HG02588 (cell line): Measurements from ENCODE around the gene TBC1D16.

Source experiments
- ATAC-seq: cut with Tn5 transposase; IDR thresholded peaks from one replicate; pipeline ENCODE4 v1.9.1; 2021; ENCODE audit warnings: mild to moderate bottlenecking, moderate library complexity; ENCODE audit not compliant: unreplicated experiment

Gene TBC1D16

DNA sequence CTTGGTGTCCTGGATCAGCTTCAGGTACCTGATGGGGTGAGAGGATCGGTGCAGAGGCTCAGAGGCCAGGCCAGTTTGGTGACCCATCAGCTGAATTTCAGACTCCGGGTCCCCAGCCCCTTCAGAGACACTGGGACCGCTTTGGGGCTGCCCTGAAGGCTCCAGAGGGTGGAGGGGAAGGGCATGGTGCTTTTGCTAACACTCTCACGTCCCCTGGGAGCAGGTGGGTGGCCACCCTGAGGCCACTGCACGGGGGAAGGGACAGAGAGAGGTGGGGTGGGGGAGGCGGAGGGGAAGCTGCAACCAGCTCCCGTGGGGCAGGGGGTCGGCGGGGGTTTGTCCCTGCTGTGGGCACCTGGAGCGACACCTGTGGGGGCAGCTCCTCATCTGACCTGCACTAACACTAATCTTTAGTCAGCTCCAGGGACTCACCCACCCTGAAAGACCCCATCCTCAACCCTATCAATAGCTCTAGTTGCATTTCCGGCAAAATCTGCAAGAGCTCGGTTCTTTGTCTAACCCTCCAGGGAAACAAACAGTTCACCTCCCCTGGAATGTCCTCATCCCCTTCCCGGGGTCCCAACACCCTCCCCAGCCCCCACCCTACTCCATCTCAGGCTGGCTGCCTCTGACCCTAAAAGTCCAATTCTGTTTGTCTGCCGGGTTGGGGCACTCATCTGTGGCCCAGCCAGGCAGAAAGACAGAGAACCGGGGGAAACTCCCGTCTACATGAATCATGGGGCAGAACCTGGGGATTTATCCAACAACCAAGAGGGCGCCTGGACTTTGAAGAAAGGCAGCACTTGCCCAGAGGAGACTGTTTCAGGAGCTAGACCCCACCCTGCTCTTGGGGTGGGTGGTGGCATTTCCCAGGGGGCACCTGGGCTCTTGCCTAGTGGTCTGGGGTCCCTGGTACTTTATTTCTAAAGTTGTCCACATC lies 104.5 kb downstream of the TBC1D16 start:
- ATAC-seq: no peak

GRCh38 chr17:79930062-79930876 lies 105.4 kb downstream of the TBC1D16 start:
- no peak for ATAC-seq

DNA sequence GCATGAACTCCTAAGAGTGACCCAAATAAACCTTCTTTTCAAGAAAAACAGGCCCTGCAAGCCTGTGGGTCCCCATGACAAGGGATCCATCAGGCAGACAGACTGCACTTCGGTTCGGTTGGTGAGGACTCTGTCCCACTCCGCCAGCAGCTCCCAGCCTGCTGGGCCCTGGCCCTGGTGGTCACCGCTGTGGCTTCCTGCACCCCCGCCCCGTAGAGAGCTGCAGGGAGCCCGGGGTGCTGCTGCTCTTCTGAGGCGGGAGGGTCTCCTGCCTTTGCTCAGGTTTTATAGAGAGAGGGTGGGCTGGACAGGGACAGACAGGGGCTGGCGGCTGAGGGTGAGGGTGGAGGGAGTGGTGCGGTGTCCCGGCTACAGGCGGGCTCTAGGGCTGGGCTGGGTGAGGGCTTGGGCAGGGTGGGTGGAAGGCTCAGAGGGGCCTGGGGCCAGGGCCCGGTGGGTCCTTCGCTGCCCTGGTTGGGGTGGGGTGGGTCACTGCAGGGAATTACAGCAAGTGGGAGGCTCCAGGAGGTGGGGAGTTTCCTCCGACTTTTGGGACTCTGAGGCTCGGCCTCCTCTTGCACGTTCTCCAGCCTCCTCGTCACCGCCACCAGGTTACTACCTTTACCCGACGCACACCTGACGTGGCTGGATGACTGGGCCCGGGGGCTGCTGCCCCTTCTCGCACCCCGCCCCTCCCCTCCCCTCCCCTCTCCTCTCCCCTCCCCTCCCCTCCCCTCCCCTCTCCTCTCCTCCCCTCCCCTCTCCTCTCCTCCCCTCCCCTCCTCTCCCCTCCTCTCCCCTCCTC lies 106.2 kb downstream of the TBC1D16 start:
- ATAC-seq: no peak

DNA sequence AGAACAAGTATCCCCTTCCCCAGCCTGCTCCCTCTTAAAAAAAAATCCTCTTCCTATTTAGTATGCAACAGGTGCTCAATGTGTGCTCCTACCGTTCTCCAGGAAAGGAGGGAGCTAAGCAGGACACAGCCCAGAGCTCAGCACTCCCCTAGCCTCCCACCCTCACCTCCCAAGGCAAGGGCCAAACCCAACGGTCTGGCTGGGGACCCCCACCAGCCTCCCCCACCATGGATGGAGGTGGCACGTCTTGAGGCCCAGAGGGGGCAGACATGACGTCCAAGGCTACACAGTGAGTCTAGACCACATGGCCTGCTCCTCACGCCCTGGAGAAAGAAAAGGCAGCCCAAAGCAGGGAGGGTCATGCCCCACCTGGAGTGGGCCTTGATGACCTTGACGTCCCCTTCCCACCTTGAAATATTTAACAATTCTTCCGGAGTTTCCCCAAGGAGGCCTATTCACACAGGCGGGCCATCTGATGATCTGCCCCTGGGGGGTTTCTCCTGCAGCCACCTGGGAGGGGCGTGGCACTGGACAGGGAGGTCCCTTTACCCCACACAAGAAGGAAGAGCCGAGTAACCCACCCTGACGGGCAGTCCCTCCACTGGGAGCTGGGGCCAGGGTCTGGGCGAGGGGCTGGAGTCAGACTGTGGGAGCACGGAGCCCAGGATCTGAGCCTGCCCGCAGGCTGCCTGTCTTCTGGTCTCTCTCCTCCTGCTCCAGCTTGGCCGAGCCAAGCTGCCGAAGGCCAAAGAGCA lies 107.0 kb downstream of the TBC1D16 start:
- ATAC-seq: no peak

- no peak for ATAC-seq
Observed at GRCh38 chr17:79927688-79928501, 107.8 kb downstream of the TBC1D16 start.

- ATAC-seq: no peak
Observed at GRCh38 chr17:79927136-79927661, 108.5 kb downstream of the TBC1D16 start.

DNA sequence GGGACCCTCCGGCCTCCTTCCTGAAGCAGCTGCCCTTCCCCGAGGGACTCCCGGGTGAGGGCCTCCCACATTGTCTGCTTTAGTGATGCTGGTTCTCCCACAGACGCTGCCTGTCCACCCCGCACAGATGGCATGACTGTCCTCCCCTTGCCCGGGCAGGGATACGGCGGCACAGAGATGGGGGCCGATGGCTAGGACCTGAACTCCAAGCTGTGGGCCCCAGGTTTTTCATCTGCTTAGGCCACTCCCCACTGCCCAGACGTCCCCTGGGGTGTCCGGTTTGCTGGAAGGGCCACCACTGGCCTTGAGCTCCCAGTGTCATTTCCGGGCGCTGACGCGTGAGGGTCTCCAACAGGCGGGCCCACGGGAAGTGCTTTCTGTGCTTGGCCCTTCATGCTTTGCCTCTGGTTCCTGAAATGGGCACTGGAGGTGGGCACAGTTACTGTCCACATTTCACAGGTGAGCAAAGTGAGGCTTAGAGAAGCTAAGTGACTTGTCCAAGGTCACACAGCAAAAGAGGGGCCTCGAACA lies 109.0 kb downstream of the TBC1D16 start:
- ATAC-seq: no peak

- no peak for ATAC-seq
Observed at GRCh38 chr17:79926142-79926604, 109.5 kb downstream of the TBC1D16 start.

DNA sequence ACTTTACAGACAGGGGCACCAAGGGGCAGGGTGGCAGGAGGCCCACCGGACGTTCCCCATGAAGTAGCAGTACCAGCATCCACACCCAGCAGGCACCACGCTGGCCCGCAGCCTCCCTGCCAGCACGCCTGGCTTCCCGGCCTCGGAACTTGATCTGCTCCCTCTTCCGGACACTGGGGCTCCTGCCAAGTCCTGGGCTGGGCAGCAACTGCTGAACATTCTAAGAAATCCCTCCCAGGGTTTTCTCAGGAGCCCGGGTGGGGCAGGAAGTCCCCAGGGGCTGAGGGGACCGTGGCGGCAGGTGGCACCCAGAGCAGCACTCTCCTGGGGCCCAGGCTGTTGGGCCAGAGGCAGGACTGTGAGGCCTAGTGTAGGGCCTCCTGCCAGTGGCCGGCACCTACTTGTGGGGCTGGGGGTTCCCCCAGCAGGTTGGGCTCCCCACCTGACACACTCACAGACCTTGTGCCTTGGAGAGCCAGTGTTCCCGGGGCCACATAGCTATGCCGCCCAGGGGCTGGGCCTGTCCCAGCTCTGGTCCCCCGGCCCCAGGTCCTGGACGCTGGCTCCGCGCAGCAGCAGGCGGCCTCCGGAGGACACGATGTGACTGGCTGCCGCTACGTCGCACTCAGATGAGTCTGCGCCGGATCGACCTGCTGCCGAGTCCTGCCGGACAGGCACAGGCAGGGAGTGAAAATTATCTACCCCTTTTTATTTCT lies 110.3 kb downstream of the TBC1D16 start:
- no peak for ATAC-seq

- no peak for ATAC-seq
Observed at GRCh38 chr17:79924639-79924976, 111.1 kb downstream of the TBC1D16 start.

GRCh38 chr17:79923974-79924638 lies 111.6 kb downstream of the TBC1D16 start:
- no peak for ATAC-seq

- ATAC-seq: no peak
Observed at GRCh38 chr17:79922798-79923197, 112.9 kb downstream of the TBC1D16 start.

DNA sequence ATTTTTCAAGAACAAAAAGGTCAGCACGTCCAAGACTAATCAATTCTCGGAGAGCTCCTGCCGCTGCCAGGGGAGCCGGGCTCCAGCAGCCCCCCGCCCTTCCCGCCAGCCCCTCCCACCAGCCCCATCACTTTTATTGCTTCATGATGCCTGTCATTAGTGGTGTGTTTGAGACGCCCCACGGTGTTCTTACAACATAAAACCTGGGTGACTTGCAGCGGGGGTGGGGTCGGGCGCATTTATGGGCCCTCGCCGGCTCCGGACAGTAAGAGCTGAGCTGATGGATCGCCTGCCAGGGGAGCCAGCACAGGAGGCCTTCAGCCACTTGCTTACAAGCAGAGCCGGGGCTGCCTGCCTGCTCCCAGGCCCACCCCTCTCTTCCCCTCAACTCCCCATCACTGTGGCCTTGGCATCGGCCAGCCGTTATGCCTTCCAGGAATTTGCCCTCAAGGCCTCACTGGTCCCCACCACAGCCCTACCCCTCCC lies 113.5 kb downstream of the TBC1D16 start:
- no peak for ATAC-seq

DNA sequence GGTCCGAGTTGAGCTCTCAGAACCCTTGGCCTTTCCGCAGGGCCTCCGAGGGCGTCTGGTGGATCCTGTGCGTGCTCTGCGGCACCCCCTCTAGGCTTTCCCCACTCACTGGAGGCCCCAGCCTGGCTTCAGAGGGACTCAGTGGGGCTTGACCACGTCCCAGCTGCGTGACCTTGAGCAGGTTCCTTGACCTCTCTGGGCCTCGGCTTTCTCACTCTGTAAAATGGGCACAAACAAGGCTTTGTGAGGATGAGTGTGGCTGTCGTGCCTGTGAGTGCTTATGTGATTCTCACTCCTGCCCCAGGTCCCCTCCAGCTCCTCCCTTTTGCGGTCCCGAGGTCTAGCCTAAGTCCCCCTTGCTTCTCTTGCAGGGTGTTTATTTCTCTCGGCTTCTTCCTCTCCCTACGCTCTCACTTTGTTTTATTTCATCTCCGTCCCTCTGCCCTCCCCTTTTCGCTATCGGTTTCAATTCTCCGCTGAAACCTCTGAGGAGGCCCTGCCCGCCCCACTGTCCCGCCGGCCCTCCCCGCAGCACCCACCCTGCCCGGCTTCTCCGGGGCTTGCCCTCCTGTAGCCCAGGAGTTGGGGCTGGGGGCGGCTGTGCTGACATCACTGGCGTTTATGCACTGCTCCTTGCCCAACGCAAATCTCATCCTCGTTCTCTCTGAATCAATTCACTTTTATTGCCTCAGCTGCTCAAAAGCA lies 114.1 kb downstream of the TBC1D16 start:
- ATAC-seq: no peak

DNA sequence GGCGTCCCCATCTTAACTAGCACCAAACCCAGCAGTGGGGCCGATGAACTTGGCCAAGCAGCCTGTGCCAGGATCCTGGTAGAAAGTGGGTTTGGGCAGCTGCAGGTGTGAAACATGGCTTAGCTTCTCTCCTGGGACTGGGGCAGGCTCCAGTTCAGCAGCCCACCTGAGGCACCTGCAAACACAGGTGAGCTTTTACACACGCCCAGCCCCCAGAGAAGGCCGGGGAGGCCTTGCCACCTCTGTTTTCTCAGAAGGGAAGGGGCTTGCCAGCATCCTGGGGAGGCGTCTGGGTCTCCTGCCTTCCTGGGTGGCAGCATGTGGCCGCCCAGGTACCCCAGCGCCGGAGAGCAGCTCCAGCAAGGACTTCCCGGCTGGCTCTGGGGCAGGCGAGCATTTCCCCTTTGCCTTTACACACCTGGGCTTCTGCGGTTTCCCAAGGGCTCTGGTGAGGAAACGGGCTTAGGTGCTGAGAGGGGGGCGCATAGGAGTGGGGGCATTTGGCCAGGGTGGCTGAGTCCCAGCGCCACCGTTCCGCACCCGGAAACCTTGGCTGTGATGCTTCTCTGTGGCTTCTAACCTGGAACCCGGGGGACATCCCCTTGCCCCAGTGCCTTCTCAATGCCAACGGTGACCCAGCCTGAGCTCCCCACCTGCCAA lies 114.8 kb downstream of the TBC1D16 start:
- ATAC-seq: no peak
